GM19328 (cell line): ENCODE measurements around the gene IRF4.

Experiments
- ATAC-seq: cut with Tn5 transposase; IDR thresholded peaks from one replicate; pipeline ENCODE4 v1.9.1; 2021; ENCODE audit warnings: mild to moderate bottlenecking, moderate library complexity; ENCODE audit not compliant: unreplicated experiment

Gene IRF4

DNA sequence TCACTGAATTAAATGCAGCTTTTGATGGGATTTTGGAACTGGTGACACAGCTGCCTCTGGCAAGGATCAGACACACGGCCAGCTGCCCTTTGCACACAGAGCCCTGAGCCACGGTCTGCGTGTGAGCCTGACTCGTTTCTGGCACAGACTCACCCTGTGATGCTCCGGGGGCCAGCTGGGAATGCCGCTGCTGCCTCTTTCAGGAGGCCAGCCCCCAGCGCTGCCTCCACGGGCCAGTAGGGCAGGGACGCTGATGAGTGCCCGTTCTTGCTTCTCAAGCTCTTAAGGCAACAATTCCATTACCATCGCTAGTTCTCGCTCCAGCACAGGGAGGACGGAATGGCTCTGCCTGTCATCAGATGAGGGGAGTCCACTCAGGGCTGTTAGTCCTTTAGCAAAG lies 61.6 kb downstream of the IRF4 start:
- no peak for ATAC-seq

DNA sequence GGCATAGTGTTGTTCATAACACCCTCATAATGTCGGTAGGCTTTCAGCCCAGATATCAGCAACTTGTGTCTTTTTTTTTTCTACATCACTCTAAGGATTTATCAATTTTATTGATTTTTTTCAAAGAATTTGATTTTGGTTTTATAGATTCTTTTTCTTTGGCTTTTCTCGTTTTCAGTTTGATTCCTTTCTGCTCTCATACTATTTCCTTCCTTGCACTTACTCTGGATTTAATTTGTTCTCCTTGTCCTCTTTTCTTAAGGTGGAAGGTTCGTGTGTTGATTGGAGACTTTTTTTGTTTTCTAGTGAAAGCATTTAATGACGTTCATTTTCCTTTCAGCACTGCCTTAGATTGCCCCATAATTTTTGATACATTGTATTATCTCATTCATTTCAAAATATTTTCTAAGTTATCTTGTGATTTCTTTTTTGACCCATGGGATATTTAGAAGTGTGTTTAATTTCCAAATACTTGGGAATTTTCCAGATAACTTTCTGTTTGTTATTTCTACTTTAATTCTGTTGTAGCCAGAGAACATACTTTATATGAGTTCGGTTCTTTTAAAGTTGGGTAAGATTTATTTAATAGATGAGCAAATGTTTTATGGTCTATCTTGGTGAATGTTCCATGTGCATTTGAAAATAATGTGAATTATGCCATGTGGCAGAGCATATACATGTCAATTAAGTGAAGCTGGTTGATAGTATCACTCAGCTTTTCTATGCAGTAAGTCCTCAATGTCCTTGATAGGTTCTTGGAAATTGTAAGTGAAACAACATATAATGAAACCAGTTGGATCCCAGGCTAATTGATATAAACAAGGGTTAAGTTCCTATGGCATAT lies 62.8 kb downstream of the IRF4 start:
- no peak for ATAC-seq

DNA sequence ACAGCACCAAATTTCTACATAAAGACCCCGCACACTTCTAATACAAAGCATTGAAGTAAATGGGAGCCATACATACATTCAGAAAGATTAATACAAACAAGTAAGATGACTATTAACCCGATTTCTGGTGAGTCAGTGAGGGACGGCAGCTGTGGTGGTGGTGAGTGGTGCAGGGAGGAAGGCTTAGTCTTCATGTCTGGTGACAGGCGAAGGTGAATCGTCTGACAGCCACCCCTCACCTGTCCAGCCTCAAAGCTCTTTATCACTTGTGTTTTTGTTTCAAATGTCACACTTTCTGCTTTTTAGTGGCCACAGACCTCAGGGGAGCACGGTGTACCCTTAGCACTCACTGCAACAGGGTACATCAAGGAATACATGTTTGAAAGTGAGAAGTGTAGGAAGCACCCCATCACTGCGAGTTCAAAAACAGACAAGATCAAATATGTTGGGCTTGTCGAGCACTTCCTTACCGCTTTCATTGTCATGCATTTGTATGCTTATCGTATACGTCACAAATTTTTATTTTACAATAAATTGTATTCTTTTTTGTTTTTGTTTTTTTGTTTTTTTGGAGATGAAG lies 63.5 kb downstream of the IRF4 start:
- no peak for ATAC-seq

DNA sequence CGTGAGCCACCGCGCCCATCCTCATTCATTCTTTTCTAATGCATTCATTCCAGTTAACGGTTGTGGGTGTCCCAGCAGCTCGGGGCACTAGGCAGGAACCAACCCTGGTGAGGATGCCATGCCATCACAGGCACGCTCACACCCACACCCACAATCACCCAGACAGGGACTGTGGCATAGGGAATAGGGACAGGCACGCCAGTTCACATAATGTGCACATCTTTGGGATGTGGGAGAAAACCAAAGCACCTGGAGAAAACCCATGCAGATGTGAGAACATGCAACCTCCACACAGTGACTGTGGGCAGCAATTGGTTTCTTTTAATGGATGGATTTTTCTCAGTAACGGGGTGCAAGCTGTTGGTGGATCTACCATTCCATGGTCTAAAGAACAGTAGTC lies 64.3 kb downstream of the IRF4 start:
- ATAC-seq: no peak

DNA sequence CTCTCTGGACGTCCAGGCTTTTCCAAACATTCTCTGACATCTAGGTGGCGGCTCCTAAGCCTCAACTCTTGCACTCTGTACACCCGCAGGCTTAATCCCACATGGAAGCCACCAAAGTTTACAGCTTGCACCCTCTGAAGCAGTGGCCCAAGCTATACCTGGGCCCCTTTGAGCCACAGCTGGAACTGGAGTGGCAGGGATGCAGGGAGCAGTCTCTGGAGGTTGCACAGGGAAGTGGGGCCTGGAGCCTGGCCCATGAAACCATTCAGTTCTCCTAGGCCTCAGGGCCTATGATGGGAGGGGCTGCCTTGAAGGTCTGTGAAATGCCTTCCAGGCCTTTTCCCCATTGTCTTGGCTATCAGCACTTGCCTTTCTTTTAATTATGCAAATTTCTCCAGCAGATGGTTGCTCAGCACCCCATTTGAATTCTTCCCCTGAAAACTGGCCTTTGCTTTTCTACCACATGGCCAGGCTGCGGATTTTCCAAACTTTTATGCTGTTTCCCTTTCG lies 64.9 kb downstream of the IRF4 start:
- ATAC-seq: no peak

DNA sequence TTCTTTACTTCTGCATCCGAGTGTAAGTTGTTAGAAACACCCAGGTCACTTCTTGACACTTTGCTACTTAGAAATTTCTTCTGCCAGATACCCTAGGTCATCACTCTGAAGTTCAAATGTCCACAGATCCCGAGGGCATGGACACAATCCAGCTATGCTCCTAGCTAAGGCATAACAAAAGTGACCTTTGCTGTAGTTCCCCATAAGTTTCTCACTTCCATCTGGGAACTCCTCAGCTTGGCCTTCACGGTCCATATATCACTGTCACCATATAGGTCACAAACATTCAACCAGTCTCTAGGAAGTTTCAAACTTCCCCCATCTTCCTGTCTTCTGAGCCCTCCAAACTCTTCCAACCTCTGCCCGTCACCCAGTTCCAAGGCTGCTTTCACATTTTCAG lies 65.3 kb downstream of the IRF4 start:
- no peak for ATAC-seq
